Testis (tissue), 2 donors: Measurements from ENCODE around the gene SRGAP2B.
"Not testable (repeated sequence)": the region's sequence is repeated elsewhere in the genome, so short reads cannot be mapped to it uniquely, and the experiment has no call there.

Experiments used
- POLR2A ChIP-seq: fragments of 450-650 bp; IDR thresholded peaks from one replicate; pipeline ENCODE4 v1.6.1; 2017; ENCODE audit warnings: antibody characterized with exemption, mild to moderate bottlenecking, moderate library complexity
- TF ChIP-seq, protein P1 (sequence below), 3 experiments: fragments of 450-650 bp in 2 of 3; fragments of 200-600 bp in 1 of 3; sonication (generic) in 1 of 3; IDR thresholded peaks; one replicate each; pipeline ENCODE4 v1.5.1; 2016 to 2019; ENCODE audit warnings: antibody characterized with exemption in 3 of 3, mild to moderate bottlenecking in 2 of 3, moderate library complexity in 1 of 3

- TF ChIP-seq, protein P1, sequence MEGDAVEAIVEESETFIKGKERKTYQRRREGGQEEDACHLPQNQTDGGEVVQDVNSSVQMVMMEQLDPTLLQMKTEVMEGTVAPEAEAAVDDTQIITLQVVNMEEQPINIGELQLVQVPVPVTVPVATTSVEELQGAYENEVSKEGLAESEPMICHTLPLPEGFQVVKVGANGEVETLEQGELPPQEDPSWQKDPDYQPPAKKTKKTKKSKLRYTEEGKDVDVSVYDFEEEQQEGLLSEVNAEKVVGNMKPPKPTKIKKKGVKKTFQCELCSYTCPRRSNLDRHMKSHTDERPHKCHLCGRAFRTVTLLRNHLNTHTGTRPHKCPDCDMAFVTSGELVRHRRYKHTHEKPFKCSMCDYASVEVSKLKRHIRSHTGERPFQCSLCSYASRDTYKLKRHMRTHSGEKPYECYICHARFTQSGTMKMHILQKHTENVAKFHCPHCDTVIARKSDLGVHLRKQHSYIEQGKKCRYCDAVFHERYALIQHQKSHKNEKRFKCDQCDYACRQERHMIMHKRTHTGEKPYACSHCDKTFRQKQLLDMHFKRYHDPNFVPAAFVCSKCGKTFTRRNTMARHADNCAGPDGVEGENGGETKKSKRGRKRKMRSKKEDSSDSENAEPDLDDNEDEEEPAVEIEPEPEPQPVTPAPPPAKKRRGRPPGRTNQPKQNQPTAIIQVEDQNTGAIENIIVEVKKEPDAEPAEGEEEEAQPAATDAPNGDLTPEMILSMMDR (IDR thresholded peaks at IDR 0.05): not testable (repeated sequence)
- TF ChIP-seq POLR2A: not testable (repeated sequence)
Observed at GRCh38 chr1:144990611-144991010, 104.5 kb downstream of the SRGAP2B start.
